SU-DHL-6 (cell line): ENCODE measurements around the gene LRRC18.

Experiments
- H2AFZ ChIP-seq: fragments of 200-600 bp; sonication (generic); 2 replicates; pipeline ENCODE4 v1.6.1; 2014; ENCODE audit warnings: low read depth, mild to moderate bottlenecking, moderate library complexity, mixed read lengths, antibody characterized with exemption, low read length; ENCODE audit not compliant: severe bottlenecking
- H3F3A ChIP-seq: fragments of 200-600 bp; shearing (Covaris generic); 2 replicates; pipeline ENCODE4 v1.6.0; 2016; ENCODE audit warnings: antibody characterized with exemption, mild to moderate bottlenecking; ENCODE audit not compliant: insufficient read depth
- H3K27ac ChIP-seq: fragments of 200-600 bp; sonication (generic); 2 replicates; pipeline ENCODE4 v1.5.1; 2016; ENCODE audit warnings: low read depth, mild to moderate bottlenecking, low read length, moderate library complexity, mixed read lengths
- H3K27me3 ChIP-seq: fragments of 200-600 bp; sonication (generic), shearing (Covaris generic); 2 replicates; pipeline ENCODE4 v1.6.0; 2014; ENCODE audit warnings: mild to moderate bottlenecking, low read length
- H3K36me3 ChIP-seq: fragments of 200-600 bp; sonication (generic); 2 replicates; pipeline ENCODE4 v1.6.1; 2014; ENCODE audit warnings: mild to moderate bottlenecking, low read length, mixed read lengths
- H3K4me2 ChIP-seq: fragments of 300-600, 200-600 bp; shearing (Covaris generic), sonication (generic); 2 replicates; pipeline ENCODE4 v1.6.0; 2014; ENCODE audit warnings: low read length, low read depth, mild to moderate bottlenecking; ENCODE audit not compliant: poor library complexity, severe bottlenecking
- H3K4me3 ChIP-seq: fragments of 200-600 bp; sonication (generic); 2 replicates; pipeline ENCODE4 v1.5.1; 2014; ENCODE audit warnings: antibody characterized with exemption, low read length, mild to moderate bottlenecking, mixed read lengths; ENCODE audit not compliant: insufficient read depth, poor library complexity, severe bottlenecking
- H3K79me2 ChIP-seq: fragments of 200-600 bp; sonication (generic); 2 replicates; pipeline ENCODE4 v1.6.1; 2014; ENCODE audit warnings: mild to moderate bottlenecking, low read length, moderate library complexity; ENCODE audit not compliant: insufficient read depth
- H3K9ac ChIP-seq: fragments of 200-600 bp; sonication (generic); 2 replicates; pipeline ENCODE4 v1.7.0; 2014; ENCODE audit warnings: mild to moderate bottlenecking, low read length
- H3K9me2 ChIP-seq: fragments of 200-600 bp; sonication (generic); replicated peaks from 2 replicates; pipeline ENCODE4 v1.6.1; 2014; ENCODE audit warnings: low read length; ENCODE audit not compliant: insufficient read depth
- H3K9me3 ChIP-seq: fragments of 200-600 bp; sonication (generic); 2 replicates; pipeline ENCODE4 v1.6.1; 2014; ENCODE audit warnings: low read length, mixed read lengths; ENCODE audit not compliant: insufficient read depth
- H4K20me1 ChIP-seq: fragments of 200-600 bp; sonication (generic); 2 replicates; pipeline ENCODE4 v1.6.1; 2014; ENCODE audit warnings: low read depth, mild to moderate bottlenecking, antibody characterized with exemption, low read length, moderate library complexity, mixed read lengths
- CTCF ChIP-seq: fragments of 200-600 bp; sonication (generic); IDR thresholded peaks from one replicate; pipeline ENCODE4 v1.5.1; 2017; ENCODE audit warnings: antibody characterized with exemption, mild to moderate bottlenecking, low read length, moderate library complexity; ENCODE audit not compliant: insufficient read depth, poor library complexity, severe bottlenecking
- EZH2phosphoT487 ChIP-seq: fragments of 200-600 bp; sonication (generic), shearing (Covaris generic); conservative IDR thresholded peaks from 2 replicates; pipeline ENCODE4 v1.6.1; 2018; ENCODE audit warnings: mild to moderate bottlenecking, antibody characterized with exemption, low read length, moderate library complexity, mixed read lengths

Gene LRRC18

GRCh38 chr10:48907730-48908129, 31.9 kb downstream of the LRRC18 start:
- no peak overlapping the region for H3K9ac ChIP-seq
- H3K9me3 ChIP-seq = no peaks in the 10 kb centered on the region
- no peaks in the 10 kb centered on the region for H3K9me2 ChIP-seq
- H3K79me2 ChIP-seq = no peaks in the 10 kb centered on the region
- no peaks in the 10 kb centered on the region for H3F3A ChIP-seq
- no peak overlapping the region for H3K27ac ChIP-seq
- H3K27me3 ChIP-seq = no peaks in the 10 kb centered on the region
- H3K36me3 ChIP-seq = no peaks in the 10 kb centered on the region
- H3K4me3 ChIP-seq = no peak overlapping the region
- no peak for TF ChIP-seq CTCF
- no peak for TF ChIP-seq EZH2phosphoT487
- no peak overlapping the region for H2AFZ ChIP-seq
- H3K4me2 ChIP-seq = no peak overlapping the region
- H4K20me1 ChIP-seq = no peaks in the 10 kb centered on the region

GRCh38 chr10:48906841-48907240, 32.8 kb downstream of the LRRC18 start:
- H3K4me3 ChIP-seq = no peak overlapping the region
- no peaks in the 10 kb centered on the region for H3K9me2 ChIP-seq
- H3K4me2 ChIP-seq = no peak overlapping the region
- no peaks in the 10 kb centered on the region for H3K36me3 ChIP-seq
- no peak overlapping the region for H3K9ac ChIP-seq
- H3K27ac ChIP-seq = no peak overlapping the region
- no peak overlapping the region for H2AFZ ChIP-seq
- no peaks in the 10 kb centered on the region for H3K9me3 ChIP-seq
- H3K27me3 ChIP-seq = no peaks in the 10 kb centered on the region
- H3F3A ChIP-seq = no peaks in the 10 kb centered on the region
- no peaks in the 10 kb centered on the region for H4K20me1 ChIP-seq
- H3K79me2 ChIP-seq = no peaks in the 10 kb centered on the region
- no peak for TF ChIP-seq CTCF
- no peak for TF ChIP-seq EZH2phosphoT487

- Histone ChIP-seq H3K4me3 (no peak overlapping the region), H3K79me2 (no peaks in the 10 kb centered on the region), H3K9ac (no peak overlapping the region), H3K36me3 (no peaks in the 10 kb centered on the region), H3K27me3 (no peaks in the 10 kb centered on the region), H3F3A (no peaks in the 10 kb centered on the region), H2AFZ (no peak overlapping the region), H3K9me3 (no peaks in the 10 kb centered on the region), H4K20me1 (no peaks in the 10 kb centered on the region), H3K4me2 (no peak overlapping the region), H3K9me2 (no peaks in the 10 kb centered on the region), H3K27ac (no peak overlapping the region)
- TF ChIP-seq CTCF (no peak), EZH2phosphoT487 (no peak)
Observed at GRCh38 chr10:48905311-48905710, 34.3 kb downstream of the LRRC18 start.
